Neural cell (in vitro differentiated cells): ENCODE measurements around the gene ZHX3. TPM values are rescaled to one million over a fixed set of nuclear protein-coding genes. Genes with fewer than 3 reads are reported as not detected.

Source experiments
- H2AFZ ChIP-seq: fragments of 200-600, 300-800 bp; sonication (generic), shearing (Covaris generic); 2 replicates; pipeline ENCODE4 v1.6.0; 2014; ENCODE audit warnings: low read depth, mild to moderate bottlenecking, antibody characterized with exemption, low read length, moderate library complexity
- H3F3A ChIP-seq: fragments of 200-600 bp; shearing (Covaris generic); 2 replicates; pipeline ENCODE4 v1.6.1; 2016; ENCODE audit warnings: mild to moderate bottlenecking, moderate library complexity, mixed read lengths, antibody characterized with exemption, low read length; ENCODE audit not compliant: insufficient read depth, poor library complexity, severe bottlenecking
- H3K27ac ChIP-seq: fragments of 200-600, 300-800 bp; sonication (generic), shearing (Covaris generic); 2 replicates; pipeline ENCODE4 v1.5.1; 2014; ENCODE audit warnings: mild to moderate bottlenecking, low read length, moderate library complexity
- H3K27me3 ChIP-seq: fragments of 300-800, 200-600 bp; sonication (generic), shearing (Covaris generic); 2 replicates; pipeline ENCODE4 v1.6.0; 2014; ENCODE audit warnings: mild to moderate bottlenecking, low read depth, low read length, moderate library complexity; ENCODE audit not compliant: insufficient read depth
- H3K36me3 ChIP-seq: fragments of 300-800, 200-600 bp; sonication (generic), shearing (Covaris generic); 2 replicates; pipeline ENCODE4 v1.5.1; 2014; ENCODE audit warnings: mild to moderate bottlenecking, antibody characterized with exemption, low read length, moderate library complexity; ENCODE audit not compliant: insufficient read depth
- H3K4me2 ChIP-seq: fragments of 300-800, 200-600 bp; sonication (generic), shearing (Covaris generic); 2 replicates; pipeline ENCODE4 v1.6.0; 2014; ENCODE audit warnings: mild to moderate bottlenecking, low read length
- H3K4me3 ChIP-seq: fragments of 300-800, 200-600 bp; sonication (generic), shearing (Covaris generic); 2 replicates; pipeline ENCODE4 v1.5.1; 2014; ENCODE audit warnings: mild to moderate bottlenecking, low read length, moderate library complexity
- H3K79me2 ChIP-seq: fragments of 200-600 bp; shearing (Covaris generic); replicated peaks from 2 replicates; pipeline ENCODE4 v1.6.0; 2014; ENCODE audit warnings: mild to moderate bottlenecking, low read length, moderate library complexity; ENCODE audit not compliant: insufficient read depth
- H3K9ac ChIP-seq: fragments of 300-800, 200-600 bp; sonication (generic), shearing (Covaris generic); 2 replicates; pipeline ENCODE4 v1.6.1; 2016; ENCODE audit warnings: mild to moderate bottlenecking, low read length, mixed read lengths
- H3K9me2 ChIP-seq: fragments of 200-600 bp; shearing (Covaris generic); 2 replicates; pipeline ENCODE4 v1.6.1; 2016; ENCODE audit warnings: mild to moderate bottlenecking, low read length, mixed read lengths; ENCODE audit not compliant: insufficient read depth
- H3K9me3 ChIP-seq: fragments of 200-600, 300-800 bp; sonication (generic), shearing (Covaris generic); 2 replicates; pipeline ENCODE4 v1.6.1; 2016; ENCODE audit warnings: mild to moderate bottlenecking, mixed run types, low read length, moderate library complexity, mixed read lengths
- H4K20me1 ChIP-seq: fragments of 200-600 bp; shearing (Covaris generic); 2 replicates; pipeline ENCODE4 v1.6.1; 2016; ENCODE audit warnings: mild to moderate bottlenecking, mixed run types; ENCODE audit not compliant: insufficient read depth
- CTCF ChIP-seq: fragments of 450-650 bp; IDR thresholded peaks from 2 replicates; pipeline ENCODE4 v1.5.1; 2014; ENCODE audit warnings: antibody characterized with exemption, mild to moderate bottlenecking, moderate library complexity; ENCODE audit not compliant: poor library complexity, severe bottlenecking
- EP300 ChIP-seq: fragments of 450-650 bp; conservative IDR thresholded peaks from 2 replicates; pipeline ENCODE4 v1.6.1; 2014; ENCODE audit warnings: antibody characterized with exemption, mild to moderate bottlenecking, moderate library complexity; ENCODE audit not compliant: poor library complexity, severe bottlenecking
- EZH2 ChIP-seq: fragments of 200-600, 300-800 bp; shearing (Covaris generic), sonication (generic); IDR thresholded peaks from 2 replicates; pipeline ENCODE4 v1.6.1; 2014; ENCODE audit warnings: antibody characterized with exemption, low read length, borderline replicate concordance, mild to moderate bottlenecking; ENCODE audit not compliant: insufficient read depth, poor library complexity, severe bottlenecking
- MXI1 ChIP-seq: fragments of 450-650 bp; conservative IDR thresholded peaks from 2 replicates; pipeline ENCODE4 v1.6.1; 2014; ENCODE audit warnings: antibody characterized with exemption, mild to moderate bottlenecking; ENCODE audit not compliant: poor library complexity, severe bottlenecking
- POLR2AphosphoS5 ChIP-seq: IDR thresholded peaks from 2 replicates; pipeline ENCODE4 v1.6.1; 2012
- RAD21 ChIP-seq: fragments of 450-650 bp; conservative IDR thresholded peaks from 2 replicates; pipeline ENCODE4 v1.6.1; 2014; ENCODE audit warnings: antibody characterized with exemption, mild to moderate bottlenecking, moderate library complexity
- SMC3 ChIP-seq: fragments of 450-650 bp; conservative IDR thresholded peaks from 2 replicates; pipeline ENCODE4 v1.6.1; 2014; ENCODE audit warnings: antibody characterized with exemption, mild to moderate bottlenecking, moderate library complexity; ENCODE audit not compliant: poor library complexity
- TAF1 ChIP-seq: IDR thresholded peaks from 2 replicates; pipeline ENCODE4 v1.6.1; 2012; ENCODE audit warnings: low read depth
- polyA plus RNA-seq: library from polyadenylated mRNA; depleted of rRNA; stranded (reverse); fragments of >200 nt; gene quantifications from 2 replicates; pipeline ENCODE4 v1.2.3, GENCODE V29; 2014
- TF ChIP-seq, protein P1 (sequence below): IDR thresholded peaks from 2 replicates; pipeline ENCODE4 v1.6.1; 2012; ENCODE audit warnings: borderline replicate concordance

ZHX3 gene
- polyA plus RNA-seq, 1 donor from 2014 or later, result 10.3 TPM

GRCh38 chr20:41293269-41294037 lies 24.1 kb downstream of the ZHX3 start:
- no peak overlapping the region for H3K4me3 ChIP-seq
- H3K4me2 ChIP-seq, result no peak overlapping the region
- no peak for TF ChIP-seq EP300
- TF ChIP-seq TAF1, result no peak
- TF ChIP-seq EZH2, result no peak
- TF ChIP-seq POLR2AphosphoS5, result no peak
- TF ChIP-seq, protein P1, sequence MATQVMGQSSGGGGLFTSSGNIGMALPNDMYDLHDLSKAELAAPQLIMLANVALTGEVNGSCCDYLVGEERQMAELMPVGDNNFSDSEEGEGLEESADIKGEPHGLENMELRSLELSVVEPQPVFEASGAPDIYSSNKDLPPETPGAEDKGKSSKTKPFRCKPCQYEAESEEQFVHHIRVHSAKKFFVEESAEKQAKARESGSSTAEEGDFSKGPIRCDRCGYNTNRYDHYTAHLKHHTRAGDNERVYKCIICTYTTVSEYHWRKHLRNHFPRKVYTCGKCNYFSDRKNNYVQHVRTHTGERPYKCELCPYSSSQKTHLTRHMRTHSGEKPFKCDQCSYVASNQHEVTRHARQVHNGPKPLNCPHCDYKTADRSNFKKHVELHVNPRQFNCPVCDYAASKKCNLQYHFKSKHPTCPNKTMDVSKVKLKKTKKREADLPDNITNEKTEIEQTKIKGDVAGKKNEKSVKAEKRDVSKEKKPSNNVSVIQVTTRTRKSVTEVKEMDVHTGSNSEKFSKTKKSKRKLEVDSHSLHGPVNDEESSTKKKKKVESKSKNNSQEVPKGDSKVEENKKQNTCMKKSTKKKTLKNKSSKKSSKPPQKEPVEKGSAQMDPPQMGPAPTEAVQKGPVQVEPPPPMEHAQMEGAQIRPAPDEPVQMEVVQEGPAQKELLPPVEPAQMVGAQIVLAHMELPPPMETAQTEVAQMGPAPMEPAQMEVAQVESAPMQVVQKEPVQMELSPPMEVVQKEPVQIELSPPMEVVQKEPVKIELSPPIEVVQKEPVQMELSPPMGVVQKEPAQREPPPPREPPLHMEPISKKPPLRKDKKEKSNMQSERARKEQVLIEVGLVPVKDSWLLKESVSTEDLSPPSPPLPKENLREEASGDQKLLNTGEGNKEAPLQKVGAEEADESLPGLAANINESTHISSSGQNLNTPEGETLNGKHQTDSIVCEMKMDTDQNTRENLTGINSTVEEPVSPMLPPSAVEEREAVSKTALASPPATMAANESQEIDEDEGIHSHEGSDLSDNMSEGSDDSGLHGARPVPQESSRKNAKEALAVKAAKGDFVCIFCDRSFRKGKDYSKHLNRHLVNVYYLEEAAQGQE, result no peak
- TF ChIP-seq CTCF, result no peak
- no peak for TF ChIP-seq MXI1
- no peaks in the 10 kb centered on the region for H3K9me3 ChIP-seq
- H3F3A ChIP-seq, result no peaks in the 10 kb centered on the region
- H3K27me3 ChIP-seq, result no peaks in the 10 kb centered on the region
- no peak overlapping the region for H3K27ac ChIP-seq
- H3K79me2 ChIP-seq, result peaks cover 3% of the 10 kb centered on the region
- H3K9me2 ChIP-seq, result no peaks in the 10 kb centered on the region
- no peaks in the 10 kb centered on the region for H4K20me1 ChIP-seq
- H3K9ac ChIP-seq, result no peak overlapping the region
- H3K36me3 ChIP-seq, result no peaks in the 10 kb centered on the region
- no peak overlapping the region for H2AFZ ChIP-seq

DNA sequence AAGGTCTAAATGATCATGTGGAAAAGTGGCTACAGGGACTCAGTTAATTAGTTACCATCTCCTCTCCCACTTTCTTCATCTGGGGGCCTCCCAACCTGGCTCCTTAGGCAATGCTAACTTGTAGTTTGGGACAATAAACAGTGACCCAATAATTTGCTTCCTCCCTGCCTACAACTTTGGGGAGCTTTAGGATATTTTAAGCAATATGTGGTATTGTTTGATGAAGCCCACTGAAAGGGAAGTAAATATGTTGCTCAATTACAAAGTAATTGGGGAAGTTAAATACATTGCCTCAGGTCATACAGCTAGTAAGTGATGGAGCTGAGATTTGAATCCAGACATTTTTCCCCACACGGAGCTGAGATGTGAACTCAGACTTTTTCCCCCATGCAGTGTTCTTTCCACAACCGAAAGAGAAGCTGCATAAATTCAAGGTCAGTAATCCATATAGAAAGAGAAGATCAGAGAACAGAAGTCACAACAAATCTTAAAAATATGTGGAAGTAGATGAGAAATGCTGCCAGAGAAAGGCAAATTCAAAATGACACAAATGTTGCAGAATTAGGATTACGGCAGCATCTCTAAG lies 26.6 kb downstream of the ZHX3 start:
- Histone ChIP-seq H3K27me3 (no peaks in the 10 kb centered on the region), H3F3A (no peaks in the 10 kb centered on the region), H3K27ac (no peak overlapping the region), H3K36me3 (no peaks in the 10 kb centered on the region), H3K9me3 (no peaks in the 10 kb centered on the region), H4K20me1 (no peaks in the 10 kb centered on the region), H3K9ac (no peak overlapping the region), H3K4me3 (no peak overlapping the region), H3K79me2 (peaks cover 3% of the 10 kb centered on the region), H3K9me2 (no peaks in the 10 kb centered on the region), H2AFZ (no peak overlapping the region), H3K4me2 (no peak overlapping the region)
- TF ChIP-seq SMC3 (no peak), MXI1 (no peak), CTCF (no peak), EP300 (no peak), RAD21 (no peak)
